PC-3 (cell line): ENCODE measurements around the gene PDPK1.
"Not testable (repeated sequence)": the region's sequence is repeated elsewhere in the genome, so short reads cannot be mapped to it uniquely, and the experiment has no call there.

ENCODE experiments used
- EZH2phosphoT487 ChIP-seq: fragments of 300-600 bp; sonication (generic); IDR thresholded peaks from 2 replicates; pipeline ENCODE4 v1.6.1; 2018; ENCODE audit warnings: mild to moderate bottlenecking, antibody characterized with exemption, low read length, borderline replicate concordance
- TF ChIP-seq, protein P1 (sequence below): fragments of 300-600 bp; sonication (generic); conservative IDR thresholded peaks from 2 replicates; pipeline ENCODE4 v1.5.1; 2017; ENCODE audit warnings: antibody characterized with exemption, low read depth, mild to moderate bottlenecking, low read length

DNA sequence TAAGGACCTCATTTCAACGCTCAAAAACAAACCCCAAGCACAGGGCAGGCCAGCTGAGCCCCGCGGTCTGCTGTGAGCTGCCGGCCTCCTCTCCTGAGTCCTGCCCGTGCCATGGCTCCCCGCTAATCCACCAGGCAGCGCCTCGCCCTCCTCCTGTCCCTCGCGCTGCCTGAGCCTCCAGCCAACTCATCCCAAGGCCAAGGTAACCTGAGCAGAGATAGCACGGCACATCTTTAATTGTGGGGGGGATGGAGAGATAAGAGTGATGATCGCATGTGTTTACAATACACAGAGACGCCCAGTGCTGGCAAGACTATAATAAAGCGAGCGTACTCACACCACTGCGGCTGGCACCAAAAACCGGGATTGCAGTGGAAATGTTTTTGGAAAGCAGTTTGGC lies 104.7 kb downstream of the PDPK1 start:
- TF ChIP-seq, protein P1, sequence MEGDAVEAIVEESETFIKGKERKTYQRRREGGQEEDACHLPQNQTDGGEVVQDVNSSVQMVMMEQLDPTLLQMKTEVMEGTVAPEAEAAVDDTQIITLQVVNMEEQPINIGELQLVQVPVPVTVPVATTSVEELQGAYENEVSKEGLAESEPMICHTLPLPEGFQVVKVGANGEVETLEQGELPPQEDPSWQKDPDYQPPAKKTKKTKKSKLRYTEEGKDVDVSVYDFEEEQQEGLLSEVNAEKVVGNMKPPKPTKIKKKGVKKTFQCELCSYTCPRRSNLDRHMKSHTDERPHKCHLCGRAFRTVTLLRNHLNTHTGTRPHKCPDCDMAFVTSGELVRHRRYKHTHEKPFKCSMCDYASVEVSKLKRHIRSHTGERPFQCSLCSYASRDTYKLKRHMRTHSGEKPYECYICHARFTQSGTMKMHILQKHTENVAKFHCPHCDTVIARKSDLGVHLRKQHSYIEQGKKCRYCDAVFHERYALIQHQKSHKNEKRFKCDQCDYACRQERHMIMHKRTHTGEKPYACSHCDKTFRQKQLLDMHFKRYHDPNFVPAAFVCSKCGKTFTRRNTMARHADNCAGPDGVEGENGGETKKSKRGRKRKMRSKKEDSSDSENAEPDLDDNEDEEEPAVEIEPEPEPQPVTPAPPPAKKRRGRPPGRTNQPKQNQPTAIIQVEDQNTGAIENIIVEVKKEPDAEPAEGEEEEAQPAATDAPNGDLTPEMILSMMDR: not testable (repeated sequence)
- TF ChIP-seq EZH2phosphoT487: not testable (repeated sequence)
